Measurements from ENCODE around the gene TTLL1. TPM values are rescaled to one million over a fixed set of nuclear protein-coding genes. Genes with fewer than 3 reads are reported as not detected.

TTLL1 gene
- total and polyA plus RNA-seq, 9 of the 15 experiments (the other 6 are each of a cell fraction or from before 2014, with no cell fraction given), result 0.06 to 0.85 (median 0.17) TPM

GRCh38 chr22:43007519-43008102 lies 81.6 kb downstream of the TTLL1 start (continued):
- TF ChIP-seq NR2C2 (CRISPR knock-in tag; IDR thresholded peaks at IDR 0.05), result no peak
- no peak for TF ChIP-seq NR2C2 (tag; IDR thresholded peaks at IDR 0.05)
- no peak for TF ChIP-seq MCM5 (IDR thresholded peaks at IDR 0.05; ENCODE audit: low read depth)
- no peak for TF ChIP-seq ZNF165 (CRISPR knock-in tag; IDR thresholded peaks at IDR 0.05; ENCODE audit: borderline replicate concordance)
- TF ChIP-seq XRCC5 (IDR thresholded peaks at IDR 0.05; ENCODE audit: low read depth, low read length), result no peak
- TF ChIP-seq USF2 (CRISPR knock-in tag; IDR thresholded peaks at IDR 0.05), result no peak
- TF ChIP-seq BCLAF1 (IDR thresholded peaks at IDR 0.05; ENCODE audit: borderline replicate concordance in 1 of 2, control insufficient read depth in 1 of 2, low read depth in 2 of 2, low read length in 1 of 2), result no peak
- TF ChIP-seq ZNF12 (CRISPR knock-in tag; IDR thresholded peaks at IDR 0.05), result no peak
- TF ChIP-seq KLF16 (IDR thresholded peaks at IDR 0.05), result peak; percentile 84; the same call in 1 of the 2 replicates
- TF ChIP-seq NFRKB (IDR thresholded peaks at IDR 0.05; ENCODE audit: low read depth), result no peak
- TF ChIP-seq EP300 (IDR thresholded peaks at IDR 0.05; ENCODE audit: low read length), result peak; percentile 72; the same call in 1 of the 2 replicates
- TF ChIP-seq LEF1 (IDR thresholded peaks at IDR 0.05), result peak; percentile 38; the same call in 1 of the 2 replicates
- TF ChIP-seq NFE2 (IDR thresholded peaks at IDR 0.05; ENCODE audit: low read depth), result 0 out of 2 replicates have a peak, but pooled peaks have one; percentile 2
- TF ChIP-seq HNRNPH1 (optimal IDR thresholded peaks at IDR 0.05; ENCODE audit: low read depth, low read length), result no peak
- no peak for TF ChIP-seq AFF1 (IDR thresholded peaks at IDR 0.05; ENCODE audit: low read depth in 1 of 2, partially characterized antibody in 2 of 2)
- TF ChIP-seq E2F8 (IDR thresholded peaks at IDR 0.05; ENCODE audit: low read depth, partially characterized antibody), result no peak
- no peak for TF ChIP-seq NCOA6 (IDR thresholded peaks at IDR 0.05)
- no peak for TF ChIP-seq ZNF584 (CRISPR knock-in tag; IDR thresholded peaks at IDR 0.05; ENCODE audit: low read depth)

Data from K562 (cell line).